HG02759 (cell line): Measurements from ENCODE around the gene EVA1A.

ENCODE experiments used
- ATAC-seq: cut with Tn5 transposase; IDR thresholded peaks from one replicate; pipeline ENCODE4 v1.9.1; 2021; ENCODE audit warnings: mild to moderate bottlenecking, moderate library complexity; ENCODE audit not compliant: unreplicated experiment

EVA1A gene

DNA sequence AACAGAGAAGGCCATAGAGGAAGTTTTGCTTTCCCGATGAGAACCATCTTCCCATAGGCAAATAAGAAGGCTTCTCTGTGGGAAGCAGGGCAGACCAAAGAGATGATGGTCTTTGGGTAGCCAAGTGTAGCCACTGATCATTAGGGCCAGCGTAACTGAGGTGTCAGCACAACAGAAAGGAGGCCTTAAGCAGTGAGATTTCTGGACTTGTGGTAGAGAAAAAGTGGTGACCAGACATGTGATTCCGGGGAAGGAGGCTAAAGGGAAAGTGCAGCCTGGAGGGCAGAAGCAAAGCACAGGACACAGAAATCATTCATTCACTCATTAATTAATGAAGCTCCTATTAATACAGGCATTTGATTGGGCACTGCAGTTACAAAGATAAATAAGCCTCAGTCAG lies 15.4 kb downstream of the EVA1A start:
- ATAC-seq: no peak

GRCh38 chr2:75543446-75543845 lies 17.3 kb downstream of the EVA1A start:
- no peak for ATAC-seq

DNA sequence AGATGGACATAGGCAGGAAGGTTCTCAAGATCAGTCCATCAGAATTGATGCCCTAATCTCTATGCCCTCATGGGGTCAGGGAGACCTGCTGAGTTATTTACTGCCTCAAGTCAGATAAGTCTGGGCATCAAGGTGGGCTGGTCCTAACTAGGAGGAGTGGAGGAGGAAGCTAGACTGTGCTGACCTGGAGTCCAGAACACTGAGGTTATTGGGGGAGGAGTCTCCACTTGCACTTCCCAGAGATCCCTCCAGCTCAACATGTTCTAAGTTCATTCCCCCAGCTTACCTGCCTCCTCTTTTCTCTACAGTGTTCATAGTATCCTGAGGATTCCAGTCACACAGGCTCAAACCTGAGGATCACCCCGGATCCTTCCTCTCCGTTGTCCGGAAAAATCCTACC lies 19.3 kb downstream of the EVA1A start:
- no peak for ATAC-seq

GRCh38 chr2:75540994-75541393 lies 19.7 kb downstream of the EVA1A start:
- no peak for ATAC-seq

- ATAC-seq: no peak
Measured at GRCh38 chr2:75539955-75540716, 20.6 kb downstream of the EVA1A start.

- ATAC-seq: no peak
Measured at GRCh38 chr2:75538521-75539490, 21.9 kb downstream of the EVA1A start.

GRCh38 chr2:75537658-75538057 lies 23.1 kb downstream of the EVA1A start:
- no peak for ATAC-seq

- ATAC-seq: no peak
Measured at GRCh38 chr2:75533135-75533534, 27.6 kb downstream of the EVA1A start.

DNA sequence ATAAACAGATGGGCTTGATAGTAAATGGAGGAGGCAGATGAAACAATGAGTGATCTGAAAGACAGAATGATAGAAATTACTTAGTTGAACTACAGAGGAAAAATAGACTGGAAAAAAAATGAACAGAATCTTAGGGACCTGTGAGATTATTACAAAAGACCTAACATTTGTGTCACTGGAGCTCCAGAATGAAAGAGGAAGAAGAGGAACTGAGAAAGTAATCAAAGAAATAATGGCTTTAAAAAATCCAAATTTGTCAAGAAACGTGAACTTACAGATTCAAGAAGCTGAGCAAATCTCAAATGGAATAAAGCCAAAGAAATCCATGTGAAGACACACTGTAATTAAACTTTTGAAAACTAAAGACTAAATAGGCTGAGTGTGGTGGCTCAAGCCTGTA lies 28.3 kb downstream of the EVA1A start:
- ATAC-seq: no peak

DNA sequence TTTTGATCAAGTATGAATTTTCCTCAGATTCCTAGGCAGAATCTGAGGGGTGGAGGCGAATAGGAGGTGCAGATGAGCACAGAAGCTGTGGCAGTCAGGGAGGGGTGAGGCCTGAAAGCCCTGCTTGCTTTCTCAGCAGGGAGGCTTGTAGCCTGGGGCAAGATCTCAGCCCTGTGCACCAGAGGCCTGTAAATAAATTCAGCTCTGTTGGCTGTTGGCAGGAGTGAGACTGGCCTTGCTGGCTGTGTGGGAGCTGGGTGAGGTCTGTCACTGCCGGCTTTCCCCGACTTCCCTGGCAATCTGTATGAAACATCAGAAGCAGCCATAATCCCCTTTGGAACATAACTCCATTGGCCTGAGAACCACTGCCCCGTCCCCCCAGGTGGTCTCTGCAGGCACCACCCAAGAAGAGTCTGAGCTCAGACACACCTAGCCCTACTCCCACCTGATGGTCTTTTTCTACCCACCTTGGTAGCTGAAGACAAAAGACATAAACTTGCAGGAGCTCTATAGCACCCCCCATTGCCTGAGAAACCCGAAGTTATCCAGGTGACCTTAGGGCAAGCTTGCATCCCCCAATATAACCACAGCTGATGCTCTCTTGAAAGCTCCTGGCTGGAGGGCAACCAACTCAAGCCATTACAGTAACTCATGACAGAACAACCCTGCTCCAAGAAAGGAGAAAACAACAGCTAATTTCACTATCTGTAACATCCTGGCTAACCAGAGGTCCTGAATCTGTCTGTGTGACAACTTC lies 32.3 kb downstream of the EVA1A start:
- ATAC-seq: no peak

DNA sequence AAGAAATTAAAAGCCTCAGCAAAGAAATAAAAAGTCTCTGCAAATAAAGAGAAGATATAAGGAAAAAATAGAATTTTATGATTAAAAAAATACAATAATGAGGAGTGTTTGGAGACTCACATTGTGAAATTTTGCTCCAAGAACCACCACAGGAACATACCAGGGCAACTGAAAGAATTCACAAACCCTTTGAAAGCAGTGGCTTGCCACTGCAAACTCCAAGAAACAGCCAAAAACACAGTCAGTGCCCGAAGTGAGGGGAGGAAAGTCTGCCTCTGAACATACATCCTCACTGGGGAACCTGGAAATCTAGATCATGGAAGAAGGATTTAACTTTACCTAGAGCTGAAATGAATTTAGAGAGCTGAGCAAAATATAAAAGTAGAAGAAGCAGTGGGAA lies 33.1 kb downstream of the EVA1A start:
- no peak for ATAC-seq

GRCh38 chr2:75526842-75527241 lies 33.9 kb downstream of the EVA1A start:
- no peak for ATAC-seq

GRCh38 chr2:75525434-75526310 lies 35.1 kb downstream of the EVA1A start:
- no peak for ATAC-seq

DNA sequence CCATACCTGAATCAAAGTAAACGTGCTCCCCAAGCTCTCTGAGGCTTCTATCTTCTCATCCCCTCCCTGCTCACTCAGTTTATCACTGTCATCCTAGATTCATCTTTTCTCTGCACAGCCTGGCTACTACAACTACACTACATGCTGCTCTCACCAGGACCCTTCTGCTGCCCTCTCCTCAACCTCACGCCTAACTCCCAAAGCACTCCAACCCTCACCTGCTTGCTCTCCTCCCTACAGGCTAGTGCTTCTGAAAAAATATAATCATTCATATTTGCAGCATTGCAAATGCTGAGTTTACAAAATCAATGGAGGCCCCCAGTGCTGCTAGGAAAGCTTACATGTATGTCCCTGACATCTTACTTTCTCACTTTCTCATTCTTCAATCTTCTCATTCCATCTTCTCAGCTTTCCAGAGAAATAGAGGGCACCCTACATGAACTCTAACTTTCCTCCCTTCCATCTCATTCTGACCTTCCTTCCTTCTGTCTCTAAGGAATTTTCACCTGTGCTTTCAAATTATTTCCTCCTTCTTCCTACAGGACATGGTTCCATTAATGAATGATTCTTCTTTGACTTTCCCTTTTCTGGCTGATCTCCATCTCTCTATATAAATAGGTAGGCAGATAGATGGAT lies 36.3 kb downstream of the EVA1A start:
- no peak for ATAC-seq

- ATAC-seq: no peak
Measured at GRCh38 chr2:75523313-75524275, 37.1 kb downstream of the EVA1A start.

- no peak for ATAC-seq
Measured at GRCh38 chr2:75522543-75523312, 38.0 kb downstream of the EVA1A start.

- ATAC-seq: no peak
Measured at GRCh38 chr2:75521225-75521872, 39.4 kb downstream of the EVA1A start.
